Epithelial cell of proximal tubule (primary cell): ENCODE results near the gene PITRM1. TPM values are rescaled to one million over a fixed set of nuclear protein-coding genes. Genes with fewer than 3 reads are reported as not detected.

ENCODE experiments used
- DNase-seq: peaks from one replicate; pipeline ENCODE4 v3.0.0-alpha.2; 2011; ENCODE audit warnings: low read depth
- H3K4me3 ChIP-seq: 2 replicates; pipeline ENCODE4 v1.5.1; 2011; ENCODE audit warnings: low read depth, mild to moderate bottlenecking, low read length
- CTCF ChIP-seq: conservative IDR thresholded peaks from 2 replicates; pipeline ENCODE4 v1.5.1; 2012; ENCODE audit warnings: low read depth, mild to moderate bottlenecking, low read length
- total RNA-seq: library from RNA; depleted of rRNA; stranded (reverse); fragments of >200 nt; gene quantifications from 2 replicates; pipeline ENCODE4 v1.2.3, GENCODE V29; 2015

PITRM1 gene
- total RNA-seq, 1 donor from 2014 or later, result 69.9 TPM

- no peak for DNase-seq
- no peak for TF ChIP-seq CTCF
- H3K4me3 ChIP-seq, result no peak overlapping the region
Measured at GRCh38 chr10:3133948-3134347, 38.6 kb downstream of the PITRM1 start.

GRCh38 chr10:3132036-3133025 is 40.3 kb downstream of the PITRM1 start:
- no peak for DNase-seq
- H3K4me3 ChIP-seq, result no peak overlapping the region
- TF ChIP-seq CTCF, result no peak

GRCh38 chr10:3131098-3131497 is 41.5 kb downstream of the PITRM1 start:
- no peak overlapping the region for H3K4me3 ChIP-seq
- no peak for DNase-seq
- no peak for TF ChIP-seq CTCF

- no peak overlapping the region for H3K4me3 ChIP-seq
- TF ChIP-seq CTCF, result no peak
- DNase-seq, result no peak
Measured at GRCh38 chr10:3129581-3130340, 42.8 kb downstream of the PITRM1 start.

- DNase-seq, result no peak
- no peak for TF ChIP-seq CTCF
- H3K4me3 ChIP-seq, result no peak overlapping the region
Measured at GRCh38 chr10:3128379-3129130, 44.0 kb downstream of the PITRM1 start.

GRCh38 chr10:3127921-3128320 is 44.7 kb downstream of the PITRM1 start:
- DNase-seq, result no peak
- no peak for TF ChIP-seq CTCF

More at GRCh38 chr10:3127921-3128320, 44.7 kb downstream of the PITRM1 start:
- H3K4me3 ChIP-seq, result no peak overlapping the region
